DND-41 (cell line): ENCODE results near the gene IMPDH2.

Experiments
- ATAC-seq: fragments of 200-7000 bp; cut with Tn5 transposase; 3 replicates; pipeline ENCODE4 v1.9.1; 2021; ENCODE audit warnings: low read depth; ENCODE audit not compliant: insufficient read depth
- DNase-seq: peaks from one replicate; pipeline ENCODE4 v3.0.0-alpha.2; 2020
- H2AFZ ChIP-seq: 2 replicates; pipeline ENCODE4 v1.6.0; 2012; ENCODE audit warnings: low read depth, low read length
- H3K27ac ChIP-seq: 2 replicates; pipeline ENCODE4 v1.5.1; 2012; ENCODE audit warnings: low read length, inconsistent platforms
- H3K27me3 ChIP-seq: fragments of 200-600 bp; sonication (generic); 2 replicates; pipeline ENCODE4 v1.6.0; 2012; ENCODE audit warnings: low read length, mild to moderate bottlenecking, inconsistent platforms; ENCODE audit not compliant: insufficient read depth, poor library complexity
- H3K36me3 ChIP-seq: 2 replicates; pipeline ENCODE4 v1.5.1; 2012; ENCODE audit warnings: low read length, inconsistent platforms; ENCODE audit not compliant: insufficient read depth
- H3K4me1 ChIP-seq: 2 replicates; pipeline ENCODE4 v1.5.1; 2012; ENCODE audit warnings: mild to moderate bottlenecking, low read length; ENCODE audit not compliant: insufficient read depth
- H3K4me2 ChIP-seq: 2 replicates; pipeline ENCODE4 v1.6.0; 2012; ENCODE audit warnings: mild to moderate bottlenecking, moderate library complexity, low read length, inconsistent platforms; ENCODE audit not compliant: insufficient read depth
- H3K4me3 ChIP-seq, 2 experiments: fragments of 200-600 bp in 1 of 2; shearing (Covaris generic) in 1 of 2; 2 replicates each; pipeline ENCODE4 v1.5.1; 2012 to 2016; ENCODE audit warnings: inconsistent platforms in 2 of 2, low read length in 2 of 2, mild to moderate bottlenecking in 2 of 2, low read depth in 1 of 2, moderate library complexity in 1 of 2
- H3K79me2 ChIP-seq: 2 replicates; pipeline ENCODE4 v1.6.0; 2012; ENCODE audit warnings: low read length, inconsistent platforms; ENCODE audit not compliant: insufficient read depth
- H3K9ac ChIP-seq: 2 replicates; pipeline ENCODE4 v1.6.0; 2012; ENCODE audit warnings: low read depth, mild to moderate bottlenecking, inconsistent platforms, low read length, moderate library complexity
- H3K9me3 ChIP-seq: 2 replicates; pipeline ENCODE4 v1.5.1; 2012; ENCODE audit warnings: low read length, moderate library complexity, mild to moderate bottlenecking, inconsistent platforms; ENCODE audit not compliant: insufficient read depth, severe bottlenecking
- H4K20me1 ChIP-seq: 2 replicates; pipeline ENCODE4 v1.6.0; 2012; ENCODE audit warnings: low read length; ENCODE audit not compliant: insufficient read depth
- EZH2 ChIP-seq: IDR thresholded peaks from 3 replicates; pipeline ENCODE4 v1.6.1; 2012; ENCODE audit warnings: borderline replicate concordance, low read depth, mild to moderate bottlenecking, moderate library complexity, low read length, inconsistent platforms; ENCODE audit not compliant: severe bottlenecking
- TF ChIP-seq, protein P1 (sequence below): IDR thresholded peaks from 2 replicates; pipeline ENCODE4 v1.5.1; 2012; ENCODE audit warnings: borderline replicate concordance, low read length, moderate library complexity, mild to moderate bottlenecking; ENCODE audit not compliant: poor library complexity, severe bottlenecking; ENCODE audit errors: extremely low read depth

The IMPDH2 gene

DNA sequence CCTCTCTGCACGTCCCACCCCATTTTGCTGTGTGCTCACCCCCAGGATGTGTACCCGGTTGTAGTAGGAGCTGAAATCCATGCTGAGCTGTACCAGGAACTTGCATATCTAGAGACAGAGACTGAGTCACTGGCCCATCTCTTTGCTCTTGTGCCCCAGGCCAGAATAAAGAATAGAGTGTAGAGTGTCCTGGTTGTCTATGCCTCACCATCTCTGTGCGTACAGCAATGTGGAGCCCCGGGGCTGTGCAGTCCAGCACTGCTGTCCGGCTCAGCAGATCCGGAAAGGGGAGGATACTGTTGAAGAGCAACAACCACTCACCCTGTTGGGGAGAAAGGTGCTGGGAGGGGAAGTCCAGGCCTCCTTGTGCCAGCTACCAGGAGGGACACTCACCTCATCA lies 13.4 kb downstream of the IMPDH2 start:
- Histone ChIP-seq H2AFZ (no peak overlapping the region), H4K20me1 (peaks cover 68% of the 10 kb centered on the region), H3K27ac (no peak overlapping the region), H3K9me3 (no peaks in the 10 kb centered on the region), H3K36me3 (peaks cover 58% of the 10 kb centered on the region), H3K79me2 (peaks cover 47% of the 10 kb centered on the region), H3K4me3 (no peak overlapping the region), H3K9ac (no peak overlapping the region), H3K4me2 (no peak overlapping the region), H3K27me3 (no peaks in the 10 kb centered on the region), H3K4me1 (peaks cover 37% of the 10 kb centered on the region)
- DNase-seq (no peak), ATAC-seq (no peak)
- TF ChIP-seq, protein P1, sequence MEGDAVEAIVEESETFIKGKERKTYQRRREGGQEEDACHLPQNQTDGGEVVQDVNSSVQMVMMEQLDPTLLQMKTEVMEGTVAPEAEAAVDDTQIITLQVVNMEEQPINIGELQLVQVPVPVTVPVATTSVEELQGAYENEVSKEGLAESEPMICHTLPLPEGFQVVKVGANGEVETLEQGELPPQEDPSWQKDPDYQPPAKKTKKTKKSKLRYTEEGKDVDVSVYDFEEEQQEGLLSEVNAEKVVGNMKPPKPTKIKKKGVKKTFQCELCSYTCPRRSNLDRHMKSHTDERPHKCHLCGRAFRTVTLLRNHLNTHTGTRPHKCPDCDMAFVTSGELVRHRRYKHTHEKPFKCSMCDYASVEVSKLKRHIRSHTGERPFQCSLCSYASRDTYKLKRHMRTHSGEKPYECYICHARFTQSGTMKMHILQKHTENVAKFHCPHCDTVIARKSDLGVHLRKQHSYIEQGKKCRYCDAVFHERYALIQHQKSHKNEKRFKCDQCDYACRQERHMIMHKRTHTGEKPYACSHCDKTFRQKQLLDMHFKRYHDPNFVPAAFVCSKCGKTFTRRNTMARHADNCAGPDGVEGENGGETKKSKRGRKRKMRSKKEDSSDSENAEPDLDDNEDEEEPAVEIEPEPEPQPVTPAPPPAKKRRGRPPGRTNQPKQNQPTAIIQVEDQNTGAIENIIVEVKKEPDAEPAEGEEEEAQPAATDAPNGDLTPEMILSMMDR: no peak
- no peak for TF ChIP-seq EZH2

DNA sequence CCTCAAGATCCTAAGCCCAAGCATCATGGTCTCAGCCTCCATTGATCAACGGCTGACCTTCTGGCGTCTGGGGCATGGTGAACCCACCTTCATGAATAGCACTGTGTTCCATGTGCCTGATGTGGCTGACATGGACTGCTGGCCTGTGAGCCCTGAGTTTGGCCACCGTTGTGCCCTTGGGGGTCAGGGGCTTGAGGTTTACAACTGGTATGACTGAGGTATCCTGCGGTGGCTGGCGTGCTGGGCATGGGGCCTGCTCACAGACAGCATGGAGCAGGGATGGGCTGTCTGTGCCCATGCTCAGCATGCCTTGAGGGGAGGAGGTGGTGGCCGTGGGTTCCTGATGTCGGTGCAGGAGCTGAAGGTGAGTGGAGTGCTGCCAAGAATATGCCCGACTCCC lies 14.1 kb downstream of the IMPDH2 start:
- Histone ChIP-seq H3K27me3 (no peaks in the 10 kb centered on the region), H3K4me1 (peaks cover 30% of the 10 kb centered on the region), H3K4me3 (no peak overlapping the region), H3K4me2 (no peak overlapping the region), H3K27ac (no peak overlapping the region), H3K9ac (no peak overlapping the region), H3K36me3 (peaks cover 58% of the 10 kb centered on the region), H3K9me3 (no peaks in the 10 kb centered on the region), H4K20me1 (peaks cover 72% of the 10 kb centered on the region), H2AFZ (no peak overlapping the region), H3K79me2 (peaks cover 45% of the 10 kb centered on the region)
- TF ChIP-seq, protein P1: no peak
- no peak for TF ChIP-seq EZH2
- ATAC-seq (no peak), DNase-seq (no peak)

DNA sequence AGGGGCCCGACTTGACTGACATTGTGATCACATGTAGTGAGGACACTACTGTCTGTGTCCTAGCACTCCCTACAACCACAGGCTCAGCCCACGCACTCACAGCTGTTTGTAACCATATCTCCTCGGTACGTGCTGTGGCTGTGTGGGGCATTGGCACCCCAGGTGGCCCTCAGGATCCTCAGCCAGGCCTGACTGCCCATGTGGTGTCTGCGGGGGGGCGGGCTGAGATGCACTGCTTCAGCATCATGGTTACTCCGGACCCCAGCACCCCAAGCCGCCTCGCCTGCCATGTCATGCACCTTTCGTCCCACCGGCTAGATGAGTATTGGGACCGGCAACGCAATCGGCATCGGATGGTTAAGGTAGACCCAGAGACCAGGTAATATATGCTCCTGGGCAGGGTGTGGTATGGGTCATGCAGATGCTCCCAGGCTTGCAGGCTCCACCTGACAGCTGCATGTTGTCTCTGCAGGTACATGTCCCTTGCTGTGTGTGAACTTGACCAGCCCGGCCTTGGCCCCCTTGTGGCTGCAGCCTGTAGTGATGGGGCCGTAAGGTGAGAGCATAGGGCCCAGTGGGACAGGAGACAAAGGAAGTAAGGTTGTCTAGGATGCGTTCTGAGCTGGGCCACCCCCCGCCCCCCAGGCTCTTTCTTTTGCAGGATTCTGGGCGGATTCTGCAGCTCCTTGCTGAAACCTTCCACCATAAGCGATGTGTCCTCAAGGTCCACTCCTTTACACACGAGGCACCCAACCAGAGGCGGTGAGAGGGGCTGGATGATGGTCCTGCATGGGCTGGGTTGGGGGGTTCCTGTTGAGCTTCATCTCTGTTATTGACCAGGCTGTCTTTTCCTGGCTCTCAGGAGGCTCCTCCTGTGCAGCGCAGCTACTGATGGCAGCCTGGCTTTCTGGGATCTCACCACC lies 15.2 kb downstream of the IMPDH2 start:
- DNase-seq (no peak), ATAC-seq (0 out of 3 replicates have a peak, but pooled peaks have one; percentile 15)
- no peak overlapping the region for H3K9ac ChIP-seq
- H2AFZ ChIP-seq: no peak overlapping the region
- H3K79me2 ChIP-seq: peaks cover 50% of the 10 kb centered on the region
- H3K36me3 ChIP-seq: peaks cover 62% of the 10 kb centered on the region
- no peaks in the 10 kb centered on the region for H3K27me3 ChIP-seq
- peaks cover 26% of the 10 kb centered on the region for H3K4me1 ChIP-seq
- no peak overlapping the region for H3K4me2 ChIP-seq
- peaks cover 82% of the 10 kb centered on the region for H4K20me1 ChIP-seq
- no peaks in the 10 kb centered on the region for H3K9me3 ChIP-seq
- no peak overlapping the region for H3K27ac ChIP-seq
- no peak overlapping the region for H3K4me3 ChIP-seq
- no peak for TF ChIP-seq EZH2
- TF ChIP-seq, protein P1: peak; percentile 60
